Endometrial microvascular endothelial cells (primary cell): ENCODE results near the gene EDEM2. TPM values are rescaled to one million over a fixed set of nuclear protein-coding genes. Genes with fewer than 3 reads are reported as not detected.

ENCODE experiments used
- total RNA-seq: library from RNA; depleted of rRNA; stranded (reverse); fragments of >200 nt; gene quantifications from one replicate; pipeline ENCODE4 v1.2.3, GENCODE V29; 2015; ENCODE audit errors: inconsistent ontology term

EDEM2 gene
- total RNA-seq, 1 donor from 2014 or later = 67.7 TPM

Other genes starting within 250 kb of the EDEM2 start
- gene GSS, start 191.5 kb downstream of the EDEM2 start, total RNA-seq = 141 TPM
- gene MYH7B, start 191.5 kb downstream of the EDEM2 start, total RNA-seq = not detected
- 92.9 TPM for gene TRPC4AP, start 54.5 kb downstream of the EDEM2 start, total RNA-seq
- 344 TPM for gene PROCR, start 24.7 kb upstream of the EDEM2 start, total RNA-seq
- gene MMP24, start 79.4 kb upstream of the EDEM2 start, total RNA-seq = 0.09 TPM
- 26.9 TPM for gene MMP24OS, start 130.8 kb upstream of the EDEM2 start, total RNA-seq
- gene EIF6, start 137.4 kb upstream of the EDEM2 start, total RNA-seq = 220 TPM
- gene FAM83C, start 145.1 kb upstream of the EDEM2 start, total RNA-seq = not detected